Measurements from ENCODE around the gene CARMIL1. TPM values are rescaled to one million over a fixed set of nuclear protein-coding genes. Genes with fewer than 3 reads are reported as not detected.

The CARMIL1 gene
- total RNA-seq, 1 donor from 2014 or later, result 14.5 TPM

DNA sequence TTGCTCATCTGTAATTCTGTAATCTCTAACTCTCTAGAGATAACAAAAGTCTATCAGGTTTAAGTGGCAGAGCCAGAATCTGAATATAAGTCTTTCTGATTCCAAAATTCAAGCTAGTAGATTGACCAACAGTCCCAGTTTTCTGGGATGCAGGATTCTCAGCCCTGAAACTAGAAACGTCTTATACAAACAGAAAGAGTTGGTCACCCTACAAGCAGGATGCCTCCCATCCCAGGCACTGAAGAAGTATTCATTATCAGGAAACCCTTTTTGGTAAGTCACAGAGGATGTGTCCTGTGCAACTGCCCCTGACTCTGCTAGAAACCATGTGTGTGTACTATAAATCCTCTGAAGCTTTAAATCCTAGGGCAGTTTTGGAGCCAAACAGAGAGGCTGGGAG is 135.0 kb downstream of the CARMIL1 start:
- Mint-ChIP-seq H3K36me3 (ENCODE audit: low read depth) (no peaks in the 10 kb centered on the region), H3K9me3 (ENCODE audit: low read depth) (no peaks in the 10 kb centered on the region), H3K27me3 (ENCODE audit: low read depth) (no peaks in the 10 kb centered on the region), H3K27ac (ENCODE audit: unreplicated experiment) (no peak overlapping the region), H3K4me3 (ENCODE audit: unreplicated experiment) (no peak overlapping the region), H3K4me1 (ENCODE audit: low read depth) (peaks cover 54% of the 10 kb centered on the region)
- DNase-seq (ENCODE audit: low spot score), result no peak
- TF ChIP-seq, protein P1, sequence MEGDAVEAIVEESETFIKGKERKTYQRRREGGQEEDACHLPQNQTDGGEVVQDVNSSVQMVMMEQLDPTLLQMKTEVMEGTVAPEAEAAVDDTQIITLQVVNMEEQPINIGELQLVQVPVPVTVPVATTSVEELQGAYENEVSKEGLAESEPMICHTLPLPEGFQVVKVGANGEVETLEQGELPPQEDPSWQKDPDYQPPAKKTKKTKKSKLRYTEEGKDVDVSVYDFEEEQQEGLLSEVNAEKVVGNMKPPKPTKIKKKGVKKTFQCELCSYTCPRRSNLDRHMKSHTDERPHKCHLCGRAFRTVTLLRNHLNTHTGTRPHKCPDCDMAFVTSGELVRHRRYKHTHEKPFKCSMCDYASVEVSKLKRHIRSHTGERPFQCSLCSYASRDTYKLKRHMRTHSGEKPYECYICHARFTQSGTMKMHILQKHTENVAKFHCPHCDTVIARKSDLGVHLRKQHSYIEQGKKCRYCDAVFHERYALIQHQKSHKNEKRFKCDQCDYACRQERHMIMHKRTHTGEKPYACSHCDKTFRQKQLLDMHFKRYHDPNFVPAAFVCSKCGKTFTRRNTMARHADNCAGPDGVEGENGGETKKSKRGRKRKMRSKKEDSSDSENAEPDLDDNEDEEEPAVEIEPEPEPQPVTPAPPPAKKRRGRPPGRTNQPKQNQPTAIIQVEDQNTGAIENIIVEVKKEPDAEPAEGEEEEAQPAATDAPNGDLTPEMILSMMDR (IDR thresholded peaks at IDR 0.05), result no peak

DNA sequence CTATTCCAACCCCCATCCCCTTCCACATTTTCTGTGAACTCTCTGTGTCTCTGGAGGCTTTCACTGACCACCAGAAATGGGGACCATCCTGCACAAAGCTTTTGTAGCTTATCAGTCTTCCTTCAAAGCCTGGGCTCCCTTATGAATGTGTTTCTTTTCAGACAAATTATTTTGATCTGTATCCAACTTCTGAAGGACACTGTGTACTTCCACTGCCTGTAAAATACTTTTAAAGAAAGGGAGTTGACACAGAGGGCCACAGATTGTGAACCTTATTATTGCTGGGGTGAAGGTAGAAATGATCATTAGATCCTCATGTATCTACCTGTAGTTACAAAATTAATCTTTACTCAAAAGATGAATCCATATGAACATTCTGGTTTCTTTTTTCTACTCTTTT is 135.6 kb downstream of the CARMIL1 start:
- Mint-ChIP-seq H3K4me3 (ENCODE audit: unreplicated experiment) (no peak overlapping the region), H3K36me3 (ENCODE audit: low read depth) (peaks cover 1% of the 10 kb centered on the region), H3K27me3 (ENCODE audit: low read depth) (no peaks in the 10 kb centered on the region), H3K9me3 (ENCODE audit: low read depth) (peaks cover 3% of the 10 kb centered on the region), H3K4me1 (ENCODE audit: low read depth) (peaks cover 59% of the 10 kb centered on the region), H3K27ac (ENCODE audit: unreplicated experiment) (no peak overlapping the region)
- TF ChIP-seq, protein P1 (IDR thresholded peaks at IDR 0.05), result no peak
- DNase-seq (ENCODE audit: low spot score), result no peak

DNA sequence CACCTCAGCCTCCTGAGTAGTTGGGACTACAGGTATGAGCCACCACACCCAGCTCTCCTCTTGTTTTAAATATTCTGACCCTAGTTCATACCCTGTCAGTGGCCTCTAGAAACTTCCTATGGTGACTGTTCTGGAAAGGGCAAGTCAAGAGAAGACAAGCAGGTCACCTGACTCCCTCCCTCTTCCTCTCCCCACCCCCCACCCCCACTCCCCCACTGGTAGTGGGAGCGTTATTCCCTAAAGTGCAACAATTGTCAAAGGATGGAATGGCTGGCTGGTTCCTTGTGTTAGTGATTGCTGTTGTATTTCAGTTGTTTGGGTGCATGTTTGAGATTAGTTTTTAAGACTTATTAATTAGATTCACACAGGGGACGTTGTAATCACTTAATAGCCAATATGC is 136.1 kb downstream of the CARMIL1 start:
- no peaks in the 10 kb centered on the region for H3K27me3 Mint-ChIP-seq (ENCODE audit: low read depth)
- H3K9me3 Mint-ChIP-seq (ENCODE audit: low read depth), result peaks cover 8% of the 10 kb centered on the region
- no peak for DNase-seq (ENCODE audit: low spot score)
- peaks cover 59% of the 10 kb centered on the region for H3K4me1 Mint-ChIP-seq (ENCODE audit: low read depth)
- H3K27ac Mint-ChIP-seq (ENCODE audit: unreplicated experiment), result no peak overlapping the region
- TF ChIP-seq, protein P1 (IDR thresholded peaks at IDR 0.05), result no peak
- H3K36me3 Mint-ChIP-seq (ENCODE audit: low read depth), result peaks cover 1% of the 10 kb centered on the region
- no peak overlapping the region for H3K4me3 Mint-ChIP-seq (ENCODE audit: unreplicated experiment)

DNA sequence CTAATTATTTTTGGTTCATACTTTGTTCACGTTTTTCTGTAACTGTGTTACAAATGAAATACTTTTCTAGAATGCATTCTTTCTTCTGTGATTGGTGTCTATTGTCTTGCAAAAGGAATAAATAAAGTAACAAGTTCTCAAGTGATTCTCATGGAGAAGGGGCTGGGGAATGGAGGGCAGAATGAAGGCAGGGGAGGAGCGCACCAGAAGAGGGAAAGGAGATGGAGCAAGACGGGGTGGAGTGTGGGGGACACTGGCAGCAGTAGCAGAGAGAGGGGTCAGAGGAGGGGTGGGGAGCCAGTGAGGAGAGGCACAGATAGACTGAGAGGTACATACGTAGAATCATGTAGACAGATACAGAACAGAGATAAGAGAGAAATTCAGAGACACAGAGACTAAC is 136.5 kb downstream of the CARMIL1 start:
- TF ChIP-seq, protein P1 (IDR thresholded peaks at IDR 0.05), result no peak
- DNase-seq (ENCODE audit: low spot score), result no peak
- Mint-ChIP-seq H3K4me3 (ENCODE audit: unreplicated experiment) (no peak overlapping the region), H3K4me1 (ENCODE audit: low read depth) (peaks cover 59% of the 10 kb centered on the region), H3K36me3 (ENCODE audit: low read depth) (peaks cover 1% of the 10 kb centered on the region), H3K27me3 (ENCODE audit: low read depth) (no peaks in the 10 kb centered on the region), H3K9me3 (ENCODE audit: low read depth) (peaks cover 11% of the 10 kb centered on the region), H3K27ac (ENCODE audit: unreplicated experiment) (no peak overlapping the region)

DNA sequence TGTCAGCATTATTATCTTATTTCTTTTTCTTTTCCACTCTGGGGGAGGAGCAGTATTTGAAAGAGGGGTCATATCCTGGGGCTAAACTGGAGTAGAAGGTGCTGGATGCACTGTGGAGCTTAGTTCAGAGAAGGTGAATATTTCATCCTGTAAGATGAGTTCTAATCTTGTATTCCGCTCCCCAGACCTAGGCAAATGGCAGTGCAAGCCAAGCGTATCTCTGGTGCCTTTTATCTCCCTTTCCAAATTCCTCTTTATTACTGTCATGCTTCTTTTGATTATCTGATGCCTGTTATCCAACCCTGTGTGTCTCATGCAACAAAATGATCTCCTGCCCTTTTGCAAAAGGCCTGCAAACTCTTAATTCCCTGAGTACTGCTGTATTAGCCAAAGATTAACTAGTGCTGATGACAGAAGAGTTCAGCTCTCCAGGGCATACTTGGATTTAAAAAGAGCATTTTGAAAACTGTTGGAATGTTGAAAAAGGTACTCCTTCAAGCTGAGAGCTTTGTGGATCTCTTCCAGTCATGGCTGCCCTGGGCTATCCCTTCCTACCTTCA is 138.0 kb downstream of the CARMIL1 start:
- peaks cover 59% of the 10 kb centered on the region for H3K4me1 Mint-ChIP-seq (ENCODE audit: low read depth)
- H3K9me3 Mint-ChIP-seq (ENCODE audit: low read depth), result peaks cover 11% of the 10 kb centered on the region
- no peak overlapping the region for H3K27ac Mint-ChIP-seq (ENCODE audit: unreplicated experiment)
- TF ChIP-seq, protein P1 (IDR thresholded peaks at IDR 0.05), result no peak
- no peaks in the 10 kb centered on the region for H3K27me3 Mint-ChIP-seq (ENCODE audit: low read depth)
- DNase-seq (ENCODE audit: low spot score), result no peak
- H3K4me3 Mint-ChIP-seq (ENCODE audit: unreplicated experiment), result no peak overlapping the region
- peaks cover 1% of the 10 kb centered on the region for H3K36me3 Mint-ChIP-seq (ENCODE audit: low read depth)

Data from chondrocyte (in vitro differentiated cells).